ENCODE measurements around the gene EXTL1. TPM values are rescaled to one million over a fixed set of nuclear protein-coding genes. Genes with fewer than 3 reads are reported as not detected.

EXTL1 gene
- total and polyA plus RNA-seq, 2 donors = 0.09 to 0.14 TPM

DNA sequence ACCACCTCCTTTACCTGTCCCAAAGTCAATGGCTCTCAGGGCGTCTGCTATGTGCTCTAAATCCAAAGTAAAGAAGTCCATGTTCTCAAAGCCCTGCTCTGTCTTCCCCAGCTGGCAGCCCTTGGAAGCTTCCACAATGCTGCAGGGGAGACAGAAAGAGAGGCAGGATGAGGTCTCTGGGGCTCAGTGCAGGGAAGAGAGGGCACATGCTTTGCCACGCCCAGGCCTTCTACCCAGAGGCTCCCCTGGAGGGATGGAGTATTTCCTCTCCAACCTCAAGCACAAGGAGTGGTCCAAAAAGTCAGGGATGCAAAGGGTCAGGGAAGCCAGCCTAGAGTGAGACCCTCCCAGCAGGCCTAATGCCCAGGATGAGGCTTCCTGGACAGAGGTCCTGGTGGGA lies 35.6 kb downstream of the EXTL1 start:
- 91% methylated on average over 2 of the region's 2 CpGs for WGBS
- Histone ChIP-seq H3K36me3 (ENCODE audit: control insufficient read depth in 2 of 2, insufficient read depth in 2 of 2, low read length in 1 of 2) (no peaks in the 10 kb centered on the region), H3K27ac (ENCODE audit: low read depth in 1 of 2, low read length in 1 of 2) (no peak overlapping the region), H3K4me3 (ENCODE audit: low read length in 2 of 2) (no peak overlapping the region), H3K27me3 (ENCODE audit: control insufficient read depth in 2 of 2, insufficient read depth in 1 of 2, low read length in 1 of 2) (peaks cover 7 to 62% of the 10 kb centered on the region in 2 donors), H3K9me3 (ENCODE audit: control insufficient read depth in 2 of 2, insufficient read depth in 1 of 2, low read length in 1 of 2) (peaks cover 0 to 5% of the 10 kb centered on the region in 2 donors), H3K4me1 (ENCODE audit: control insufficient read depth in 2 of 2, insufficient read depth in 2 of 2, low read length in 2 of 2) (no peaks in the 10 kb centered on the region)
- no peak for DNase-seq (ENCODE audit: low read depth in 6 of 9, low spot score in 9 of 9)

DNA sequence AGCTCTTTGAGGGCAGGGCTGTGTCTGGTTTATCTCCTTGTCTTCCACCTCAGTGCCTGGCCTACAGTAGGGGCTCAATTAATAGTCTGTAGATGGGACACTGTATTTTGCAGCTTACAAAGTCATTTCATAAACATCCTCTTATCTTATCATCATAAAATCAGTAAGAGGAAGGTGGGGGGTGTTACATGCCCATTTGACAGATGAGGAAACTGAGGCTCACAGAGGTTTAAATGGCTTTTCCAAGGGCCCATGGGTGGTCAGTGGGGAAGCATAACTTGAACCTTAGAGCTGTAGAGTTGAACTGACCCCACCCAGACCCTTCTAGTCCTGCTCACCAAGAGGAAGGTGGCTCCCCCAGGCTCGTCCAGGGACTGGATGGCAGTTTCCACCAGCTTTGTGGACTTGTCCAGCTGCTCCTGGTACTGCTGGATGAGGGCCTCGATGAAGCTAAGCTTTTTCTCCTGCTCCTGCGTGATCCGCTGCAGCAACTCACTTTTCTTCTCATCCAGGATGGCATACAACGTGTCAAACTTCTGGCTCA lies 36.5 kb downstream of the EXTL1 start:
- no peak overlapping the region for H3K27ac ChIP-seq (ENCODE audit: low read depth in 1 of 2, low read length in 1 of 2)
- no peaks in the 10 kb centered on the region for H3K36me3 ChIP-seq (ENCODE audit: control insufficient read depth in 2 of 2, insufficient read depth in 2 of 2, low read length in 1 of 2)
- DNase-seq (ENCODE audit: low read depth in 6 of 9, low spot score in 9 of 9) = no peak
- H3K4me1 ChIP-seq (ENCODE audit: control insufficient read depth in 2 of 2, insufficient read depth in 2 of 2, low read length in 2 of 2) = no peaks in the 10 kb centered on the region
- WGBS = 88% methylated on average over 5 of the region's 5 CpGs
- peaks cover 0 to 5% of the 10 kb centered on the region in 2 donors for H3K9me3 ChIP-seq (ENCODE audit: control insufficient read depth in 2 of 2, insufficient read depth in 1 of 2, low read length in 1 of 2)
- peaks cover 7 to 53% of the 10 kb centered on the region in 2 donors for H3K27me3 ChIP-seq (ENCODE audit: control insufficient read depth in 2 of 2, insufficient read depth in 1 of 2, low read length in 1 of 2)
- no peak overlapping the region for H3K4me3 ChIP-seq (ENCODE audit: low read length in 2 of 2)

DNA sequence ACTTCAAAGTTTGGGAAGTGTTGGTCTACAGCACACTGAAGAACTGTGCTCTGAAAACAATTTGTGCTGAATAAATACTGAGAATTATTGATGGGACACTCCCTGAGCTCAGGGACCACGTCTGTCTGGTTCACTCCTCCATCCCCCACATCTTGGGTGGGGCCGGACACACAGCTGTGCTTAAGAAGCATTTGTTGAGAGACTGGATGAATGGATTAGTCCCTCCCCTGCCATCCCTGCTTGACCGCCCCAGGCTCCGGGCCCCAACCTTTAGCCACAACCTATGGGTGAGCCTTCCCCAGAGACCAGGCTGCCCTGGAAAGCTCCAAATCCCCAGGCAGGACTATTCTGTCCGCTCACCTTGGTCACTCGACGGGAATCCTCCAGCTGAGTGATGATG lies 38.3 kb downstream of the EXTL1 start:
- peaks cover 0 to 41% of the 10 kb centered on the region in 2 donors for H3K27me3 ChIP-seq (ENCODE audit: control insufficient read depth in 2 of 2, insufficient read depth in 1 of 2, low read length in 1 of 2)
- no peak overlapping the region for H3K4me3 ChIP-seq (ENCODE audit: low read length in 2 of 2)
- H3K9me3 ChIP-seq (ENCODE audit: control insufficient read depth in 2 of 2, insufficient read depth in 1 of 2, low read length in 1 of 2) = peaks cover 0 to 5% of the 10 kb centered on the region in 2 donors
- no peaks in the 10 kb centered on the region for H3K4me1 ChIP-seq (ENCODE audit: control insufficient read depth in 2 of 2, insufficient read depth in 2 of 2, low read length in 2 of 2)
- no peak for DNase-seq (ENCODE audit: low read depth in 6 of 9, low spot score in 9 of 9)
- 92% methylated on average over 7 of the region's 7 CpGs for WGBS
- no peaks in the 10 kb centered on the region for H3K36me3 ChIP-seq (ENCODE audit: control insufficient read depth in 2 of 2, insufficient read depth in 2 of 2, low read length in 1 of 2)
- H3K27ac ChIP-seq (ENCODE audit: low read depth in 1 of 2, low read length in 1 of 2) = no peak overlapping the region

DNA sequence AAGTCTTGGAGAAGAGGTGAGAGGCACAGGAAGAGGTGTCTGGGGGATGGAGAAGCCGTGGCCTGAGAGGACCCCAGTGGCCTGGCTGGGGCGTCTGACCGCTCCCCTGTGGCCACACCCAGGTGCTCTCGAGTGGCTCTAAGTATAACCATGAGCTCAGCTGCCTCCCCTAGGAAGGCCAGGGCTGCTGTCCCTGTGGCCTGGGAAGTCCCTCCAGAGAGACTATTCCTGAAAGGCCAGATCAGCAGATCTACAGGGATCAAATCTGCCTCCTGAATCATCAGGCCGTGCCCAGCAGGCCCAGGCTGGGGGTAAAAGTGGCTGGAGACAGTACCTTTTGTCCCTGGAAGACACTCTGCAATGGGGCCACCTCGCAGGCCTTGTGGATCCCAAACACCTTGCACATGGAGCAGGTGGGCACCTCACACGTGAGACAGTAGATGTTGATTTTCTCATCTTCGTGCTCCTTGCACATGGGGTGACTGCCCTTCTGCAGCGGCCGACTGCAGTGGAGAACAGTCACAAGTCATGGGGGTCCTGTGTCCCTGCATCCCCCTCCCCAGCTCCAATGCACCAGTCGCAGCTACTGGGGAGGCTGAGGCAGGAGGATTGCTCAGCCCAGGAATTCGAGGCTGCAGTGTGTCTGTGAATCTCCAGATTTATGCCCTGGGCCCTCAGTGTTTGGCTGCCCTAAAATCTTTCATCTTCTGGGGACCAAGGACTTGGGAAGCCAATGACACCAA lies 39.4 kb downstream of the EXTL1 start:
- WGBS = 91% methylated on average over 12 of the region's 12 CpGs
- no peak overlapping the region for H3K27ac ChIP-seq (ENCODE audit: low read depth in 1 of 2, low read length in 1 of 2)
- no peaks in the 10 kb centered on the region for H3K36me3 ChIP-seq (ENCODE audit: control insufficient read depth in 2 of 2, insufficient read depth in 2 of 2, low read length in 1 of 2)
- H3K4me3 ChIP-seq (ENCODE audit: low read length in 2 of 2) = no peak overlapping the region
- peaks cover 0 to 5% of the 10 kb centered on the region in 2 donors for H3K9me3 ChIP-seq (ENCODE audit: control insufficient read depth in 2 of 2, insufficient read depth in 1 of 2, low read length in 1 of 2)
- no peaks in the 10 kb centered on the region for H3K4me1 ChIP-seq (ENCODE audit: control insufficient read depth in 2 of 2, insufficient read depth in 2 of 2, low read length in 2 of 2)
- H3K27me3 ChIP-seq (ENCODE audit: control insufficient read depth in 2 of 2, insufficient read depth in 1 of 2, low read length in 1 of 2) = peaks cover 0 to 42% of the 10 kb centered on the region in 2 donors
- no peak for DNase-seq (ENCODE audit: low read depth in 6 of 9, low spot score in 9 of 9)

DNA sequence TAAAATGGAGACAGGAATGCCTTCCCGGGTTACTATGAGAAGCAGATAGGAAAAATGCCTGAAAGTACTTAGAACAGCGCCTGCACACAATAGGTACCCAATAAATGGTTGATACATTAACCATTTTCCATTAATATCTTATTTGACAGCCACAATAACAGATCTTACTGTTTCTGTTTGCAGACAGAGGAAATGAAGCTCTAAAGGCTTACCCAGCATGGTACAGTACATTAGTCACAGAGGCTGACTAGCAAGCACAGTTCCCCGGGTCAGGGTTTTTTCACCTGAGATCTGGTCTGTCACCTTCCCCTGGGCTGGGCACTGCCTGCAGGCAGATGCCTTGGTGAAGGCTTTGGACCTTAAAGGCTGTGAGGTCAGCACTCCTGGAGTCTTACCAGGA lies 43.0 kb downstream of the EXTL1 start:
- H3K27ac ChIP-seq (ENCODE audit: low read depth in 1 of 2, low read length in 1 of 2) = no peak overlapping the region
- no peak overlapping the region for H3K4me3 ChIP-seq (ENCODE audit: low read length in 2 of 2)
- H3K9me3 ChIP-seq (ENCODE audit: control insufficient read depth in 2 of 2, insufficient read depth in 1 of 2, low read length in 1 of 2) = no peaks in the 10 kb centered on the region
- no peaks in the 10 kb centered on the region for H3K36me3 ChIP-seq (ENCODE audit: control insufficient read depth in 2 of 2, insufficient read depth in 2 of 2, low read length in 1 of 2)
- no peak for DNase-seq (ENCODE audit: low read depth in 6 of 9, low spot score in 9 of 9)
- no peaks in the 10 kb centered on the region for H3K4me1 ChIP-seq (ENCODE audit: control insufficient read depth in 2 of 2, insufficient read depth in 2 of 2, low read length in 2 of 2)
- H3K27me3 ChIP-seq (ENCODE audit: control insufficient read depth in 2 of 2, insufficient read depth in 1 of 2, low read length in 1 of 2) = peaks cover 0 to 41% of the 10 kb centered on the region in 2 donors
- 93% methylated on average over 3 of the region's 3 CpGs for WGBS

DNA sequence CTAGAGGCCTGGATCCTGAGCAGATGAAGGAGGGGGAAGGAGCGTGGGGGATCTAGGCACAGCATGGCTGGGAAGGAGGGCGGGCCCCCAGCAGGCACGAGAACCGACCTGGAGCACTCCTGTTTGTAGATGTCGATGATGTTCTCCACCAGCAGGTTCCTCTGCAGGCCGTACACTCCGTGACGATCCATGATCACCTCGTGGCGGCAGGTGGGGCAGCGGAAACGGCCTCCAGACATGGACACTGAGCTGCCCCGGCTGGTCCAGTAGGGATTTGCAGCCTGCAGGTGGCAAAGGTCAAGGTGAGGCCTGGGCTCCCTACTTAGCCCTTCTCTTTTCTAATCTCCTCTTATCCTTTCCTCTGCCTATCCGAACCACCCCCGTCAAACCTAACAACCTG lies 44.6 kb downstream of the EXTL1 start:
- Histone ChIP-seq H3K27ac (ENCODE audit: low read depth in 1 of 2, low read length in 1 of 2) (no peak overlapping the region), H3K36me3 (ENCODE audit: control insufficient read depth in 2 of 2, insufficient read depth in 2 of 2, low read length in 1 of 2) (no peaks in the 10 kb centered on the region), H3K4me1 (ENCODE audit: control insufficient read depth in 2 of 2, insufficient read depth in 2 of 2, low read length in 2 of 2) (no peaks in the 10 kb centered on the region), H3K9me3 (ENCODE audit: control insufficient read depth in 2 of 2, insufficient read depth in 1 of 2, low read length in 1 of 2) (no peaks in the 10 kb centered on the region), H3K4me3 (ENCODE audit: low read length in 2 of 2) (no peak overlapping the region), H3K27me3 (ENCODE audit: control insufficient read depth in 2 of 2, insufficient read depth in 1 of 2, low read length in 1 of 2) (peaks cover 0 to 30% of the 10 kb centered on the region in 2 donors)
- WGBS = 95% methylated on average over 15 of the region's 15 CpGs
- DNase-seq (ENCODE audit: low read depth in 6 of 9, low spot score in 9 of 9) = no peak

DNA sequence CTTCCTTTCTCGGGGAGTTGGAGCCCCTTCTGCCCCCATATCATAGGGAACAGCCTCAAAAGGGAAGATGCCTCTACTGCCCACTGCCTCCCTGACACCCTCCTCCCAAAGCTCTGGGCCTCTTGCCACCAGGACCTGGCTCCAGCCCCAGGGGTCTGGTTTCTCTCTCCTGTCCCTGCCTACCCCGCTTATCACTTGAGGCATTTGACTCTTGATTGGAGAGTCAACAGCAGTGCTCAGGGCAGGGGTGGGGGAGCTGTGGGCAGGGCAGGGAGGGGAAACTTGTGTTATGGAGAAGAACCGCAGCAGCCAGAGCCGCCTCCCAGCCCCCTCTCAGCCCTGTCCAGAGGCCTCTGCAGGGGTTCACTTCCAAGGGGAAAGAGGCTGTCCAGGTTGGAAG lies 45.3 kb downstream of the EXTL1 start:
- Histone ChIP-seq H3K27me3 (ENCODE audit: control insufficient read depth in 2 of 2, insufficient read depth in 1 of 2, low read length in 1 of 2) (peaks cover 0 to 28% of the 10 kb centered on the region in 2 donors), H3K4me3 (ENCODE audit: low read length in 2 of 2) (no peak overlapping the region), H3K4me1 (ENCODE audit: control insufficient read depth in 2 of 2, insufficient read depth in 2 of 2, low read length in 2 of 2) (no peaks in the 10 kb centered on the region), H3K9me3 (ENCODE audit: control insufficient read depth in 2 of 2, insufficient read depth in 1 of 2, low read length in 1 of 2) (no peaks in the 10 kb centered on the region), H3K36me3 (ENCODE audit: control insufficient read depth in 2 of 2, insufficient read depth in 2 of 2, low read length in 1 of 2) (no peaks in the 10 kb centered on the region), H3K27ac (ENCODE audit: low read depth in 1 of 2, low read length in 1 of 2) (no peak overlapping the region)
- no peak for DNase-seq (ENCODE audit: low read depth in 6 of 9, low spot score in 9 of 9)
- WGBS = 91% methylated on average over 4 of the region's 4 CpGs

DNA sequence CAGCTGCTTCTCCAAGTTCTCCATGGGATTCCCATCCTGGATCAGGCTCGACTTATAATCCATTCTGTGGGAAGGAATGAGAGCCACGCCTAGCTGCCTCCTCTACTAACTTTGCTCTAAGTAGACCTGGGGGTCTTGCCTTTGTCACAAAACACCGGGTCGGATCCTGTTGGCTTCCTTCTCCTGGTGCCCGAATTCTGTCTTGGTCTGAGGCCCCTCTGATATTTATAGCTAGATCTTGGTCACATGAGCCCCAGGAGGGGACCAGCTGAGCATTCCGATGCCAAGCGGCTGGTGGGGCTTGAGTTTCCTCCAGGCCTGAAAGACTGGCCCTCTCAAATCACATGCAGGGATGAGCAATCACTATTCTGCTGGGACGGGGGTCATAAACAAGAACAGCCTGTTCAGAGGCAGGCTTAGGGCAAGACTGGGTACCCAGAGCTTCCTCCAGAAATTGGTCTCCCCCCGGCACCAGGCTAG lies 45.9 kb downstream of the EXTL1 start, which contains the start of gene TRIM63:
Gene TRIM63 (minus strand): TSS at position 199 of the 480 bp plus-strand sequence. CDS start 136 bp downstream, at position 63.
- 87% methylated on average over 9 of the region's 9 CpGs for WGBS
- H3K36me3 ChIP-seq (ENCODE audit: control insufficient read depth in 2 of 2, insufficient read depth in 2 of 2, low read length in 1 of 2) = no peaks in the 10 kb centered on the region
- no peak for DNase-seq (ENCODE audit: low read depth in 6 of 9, low spot score in 9 of 9)
- H3K9me3 ChIP-seq (ENCODE audit: control insufficient read depth in 2 of 2, insufficient read depth in 1 of 2, low read length in 1 of 2) = no peaks in the 10 kb centered on the region
- H3K4me1 ChIP-seq (ENCODE audit: control insufficient read depth in 2 of 2, insufficient read depth in 2 of 2, low read length in 2 of 2) = no peaks in the 10 kb centered on the region
- no peak within 1 kb of the TSS for H3K27ac ChIP-seq (ENCODE audit: low read depth in 1 of 2, low read length in 1 of 2)
- H3K27me3 ChIP-seq (ENCODE audit: control insufficient read depth in 2 of 2, insufficient read depth in 1 of 2, low read length in 1 of 2) = peaks cover 0 to 33% of the 10 kb centered on the region in 2 donors
- H3K4me3 ChIP-seq (ENCODE audit: low read length in 2 of 2) = no peak within 1 kb of the TSS

DNA sequence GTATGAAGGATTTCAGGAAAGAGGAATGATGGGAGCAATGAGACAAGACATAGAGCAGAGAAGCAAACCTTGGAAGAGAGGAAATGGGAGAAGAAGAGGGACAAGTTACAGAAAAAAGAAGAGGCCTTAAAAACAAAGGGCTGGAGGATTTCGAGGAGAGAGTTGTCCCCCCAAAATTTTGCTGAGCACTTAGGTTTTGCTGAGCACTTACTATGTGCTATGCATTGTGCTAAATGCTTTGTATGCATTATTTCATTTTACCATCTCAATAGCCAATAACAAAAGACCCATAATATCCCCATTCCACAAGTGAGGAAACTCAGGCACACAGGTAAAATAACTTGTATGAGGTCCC lies 48.3 kb downstream of the EXTL1 start:
- Histone ChIP-seq H3K4me3 (ENCODE audit: low read length in 2 of 2) (no peak overlapping the region), H3K36me3 (ENCODE audit: control insufficient read depth in 2 of 2, insufficient read depth in 2 of 2, low read length in 1 of 2) (no peaks in the 10 kb centered on the region), H3K9me3 (ENCODE audit: control insufficient read depth in 2 of 2, insufficient read depth in 1 of 2, low read length in 1 of 2) (no peaks in the 10 kb centered on the region), H3K4me1 (ENCODE audit: control insufficient read depth in 2 of 2, insufficient read depth in 2 of 2, low read length in 2 of 2) (no peaks in the 10 kb centered on the region), H3K27me3 (ENCODE audit: control insufficient read depth in 2 of 2, insufficient read depth in 1 of 2, low read length in 1 of 2) (peaks cover 0 to 39% of the 10 kb centered on the region in 2 donors), H3K27ac (ENCODE audit: low read depth in 1 of 2, low read length in 1 of 2) (no peak overlapping the region)
- DNase-seq (ENCODE audit: low read depth in 6 of 9, low spot score in 9 of 9) = no peak
- 94% methylated on average over 1 of the region's 1 CpG for WGBS

All from thymus (tissue), 11 donors.